ENCODE results near the gene EXOC1L. TPM values are rescaled to one million over a fixed set of nuclear protein-coding genes. Genes with fewer than 3 reads are reported as not detected.
A peak's percentile ranks its signal among the peaks of the same experiment; 100 is the strongest.

Gene EXOC1L
- total RNA-seq, 1 experiment from 2014 or later = not detected

GRCh38 chr4:55849724-55850123 is 30.1 kb downstream of the EXOC1L start:
- ChIA-PET RAD21 (ENCODE audit: low non-redundant PET in 1 of 2, low total read pairs in 2 of 2, uncharacterized antibody in 2 of 2, unreplicated experiment in 2 of 2) (no interaction called here), CTCF (no interaction called here), POLR2A (no interaction called here)
- no peak for DNase-seq (ENCODE audit: low read depth, low spot score)
- Histone ChIP-seq H3K4me1 (ENCODE audit: control insufficient read depth in 1 of 2, insufficient read depth in 2 of 2, low read length in 2 of 2) (peaks cover 0 to 18% of the 10 kb centered on the region in 2 experiments; a peak in 2 of 4 replicates), H2AFZ (ENCODE audit: low read depth, low read length, poor library complexity, severe bottlenecking) (no peak overlapping the region), H3K9ac (ENCODE audit: low read length) (no peak overlapping the region), H3K9me3 (ENCODE audit: control insufficient read depth in 1 of 2, insufficient read depth in 1 of 2, low read depth in 1 of 2, low read length in 2 of 2) (no peaks in the 10 kb centered on the region), H3K36me3 (ENCODE audit: control insufficient read depth in 1 of 2, insufficient read depth in 2 of 2, low read length in 2 of 2) (no peaks in the 10 kb centered on the region), H3K4me2 (ENCODE audit: low read length) (no peak overlapping the region), H3K27me3 (ENCODE audit: insufficient read depth, low read length) (no peaks in the 10 kb centered on the region), H3K27ac (ENCODE audit: low read depth, low read length) (no peak overlapping the region), H4K20me1 (ENCODE audit: insufficient read depth) (no peaks in the 10 kb centered on the region), H3K79me2 (ENCODE audit: insufficient read depth, low read length) (peaks cover 7% of the 10 kb centered on the region), H3K9me2 (ENCODE audit: insufficient read depth) (no peaks in the 10 kb centered on the region), H3K4me3 (replicated peaks in 1 of 2; ENCODE audit: low read depth in 1 of 2, low read length in 2 of 2) (no peak overlapping the region)
- no TSS peak for BruUV-seq (replicated peaks)
- TF ChIP-seq SP1 (IDR thresholded peaks at IDR 0.05; ENCODE audit: low read depth) (no peak), CTCF (IDR thresholded peaks at IDR 0.05 in 2 of 3, conservative IDR thresholded peaks at IDR 0.05 in 1 of 3; ENCODE audit: borderline replicate concordance in 1 of 3, insufficient read depth in 1 of 3, low read depth in 2 of 3, low read length in 2 of 3) (0 out of 6 replicates have a peak, but pooled peaks of 1 of the 3 experiments have one; percentile 17), EGR1 (IDR thresholded peaks at IDR 0.05; ENCODE audit: low read depth) (no peak)
- no peak for ATAC-seq
- intact Hi-C loops (cut with micrococcal nuclease) = loop anchor here (5.0 kb wide), 1 partner anchor 297 kb away; no protein-coding TSS in a partner anchor

- ATAC-seq (no peak), DNase-seq (ENCODE audit: low read depth, low spot score) (no peak)
- ChIA-PET POLR2A (no interaction called here), CTCF (no interaction called here), RAD21 (ENCODE audit: low non-redundant PET in 1 of 2, low total read pairs in 2 of 2, uncharacterized antibody in 2 of 2, unreplicated experiment in 2 of 2) (no interaction called here)
- intact Hi-C loops (cut with micrococcal nuclease) = loop anchor here (5.0 kb wide), 1 partner anchor 300 kb away; no protein-coding TSS in a partner anchor
- H3K9ac ChIP-seq (ENCODE audit: low read length) = no peak overlapping the region
- H4K20me1 ChIP-seq (ENCODE audit: insufficient read depth) = no peaks in the 10 kb centered on the region
- H3K4me2 ChIP-seq (ENCODE audit: low read length) = no peak overlapping the region
- H3K4me1 ChIP-seq (ENCODE audit: control insufficient read depth in 1 of 2, insufficient read depth in 2 of 2, low read length in 2 of 2) = peaks cover 0 to 25% of the 10 kb centered on the region in 2 experiments; a peak in 2 of 4 replicates
- peaks cover 21% of the 10 kb centered on the region for H3K79me2 ChIP-seq (ENCODE audit: insufficient read depth, low read length)
- no TSS peak for BruUV-seq (replicated peaks)
- TF ChIP-seq TCF7L2 (IDR thresholded peaks at IDR 0.05; ENCODE audit: borderline replicate concordance, extremely low read depth, insufficient read depth, insufficient read length) (peak; percentile 11), EGR1 (IDR thresholded peaks at IDR 0.05; ENCODE audit: low read depth) (no peak), CTCF (IDR thresholded peaks at IDR 0.05 in 2 of 3, conservative IDR thresholded peaks at IDR 0.05 in 1 of 3; ENCODE audit: borderline replicate concordance in 1 of 3, insufficient read depth in 1 of 3, low read depth in 2 of 3, low read length in 2 of 3) (no peak)
- H3K9me2 ChIP-seq (ENCODE audit: insufficient read depth) = no peaks in the 10 kb centered on the region
- no peaks in the 10 kb centered on the region for H3K9me3 ChIP-seq (ENCODE audit: control insufficient read depth in 1 of 2, insufficient read depth in 1 of 2, low read depth in 1 of 2, low read length in 2 of 2)
- H3K4me3 ChIP-seq (replicated peaks in 1 of 2; ENCODE audit: low read depth in 1 of 2, low read length in 2 of 2) = no peak overlapping the region
- no peaks in the 10 kb centered on the region for H3K36me3 ChIP-seq (ENCODE audit: control insufficient read depth in 1 of 2, insufficient read depth in 2 of 2, low read length in 2 of 2)
- no peaks in the 10 kb centered on the region for H3K27me3 ChIP-seq (ENCODE audit: insufficient read depth, low read length)
- H3K27ac ChIP-seq (ENCODE audit: low read depth, low read length) = no peak overlapping the region
- no peak overlapping the region for H2AFZ ChIP-seq (ENCODE audit: low read depth, low read length, poor library complexity, severe bottlenecking)
Observed at GRCh38 chr4:55851885-55852284, 32.3 kb downstream of the EXOC1L start.

Measured in HCT116 (cell line).